ENCODE measurements around the gene PDZD7.

GRCh38 chr10:101054351-101054750 lies 23.4 kb upstream of the PDZD7 start:
- TF ChIP-seq CTCF (IDR thresholded peaks at IDR 0.05; ENCODE audit: low read length) (no peak), EZH2phosphoT487 (IDR thresholded peaks at IDR 0.05; ENCODE audit: low read length) (no peak), EZH2 (optimal IDR thresholded peaks at IDR 0.05; ENCODE audit: low read depth, low read length) (no peak)
